Tibial artery (tissue), 4 donors: Measurements from ENCODE around the gene CASK.

Experiments used
- DNase-seq, 2 donors: peaks; one replicate each; pipeline ENCODE4 v3.0.0-alpha.2; 2019
- H3K27ac ChIP-seq, 2 donors: fragments of 200-600 bp; sonication (generic) in 1 of 2; 1 replicate in 1 of 2; 2 replicates in 1 of 2; pipeline ENCODE4 v1.5.1; 2018 to 2019; ENCODE audit warnings: mild to moderate bottlenecking in 1 of 2
- H3K27me3 ChIP-seq, 2 donors: fragments of 200-600 bp; sonication (generic) in 1 of 2; one replicate each; pipeline versions ENCODE4 v1.5.1 to v1.6.0; 2016 to 2019
- H3K36me3 ChIP-seq, 3 donors: fragments of 200-600 bp; sonication (generic) in 2 of 3; one replicate each; pipeline ENCODE4 v1.5.1; 2016 to 2019; ENCODE audit warnings: mild to moderate bottlenecking in 2 of 3
- H3K4me1 ChIP-seq, 4 donors: fragments of 200-600 bp; sonication (generic) in 2 of 4; 1 replicate in 3 of 4; 2 replicates in 1 of 4; pipeline ENCODE4 v1.5.1; 2016 to 2019
- H3K4me3 ChIP-seq, 2 donors: fragments of 200-600 bp; sonication (generic) in 1 of 2; 1 replicate in 1 of 2; 2 replicates in 1 of 2; pipeline ENCODE4 v1.5.1; 2018 to 2019; ENCODE audit warnings: mild to moderate bottlenecking in 2 of 2
- H3K9me3 ChIP-seq, 3 donors: fragments of 200-600 bp; sonication (generic) in 1 of 3; one replicate each; pipeline ENCODE4 v1.5.1; 2016 to 2019
- intact Hi-C: fragments of 100-400 bp; cut with DNase I; formaldehyde crosslinking; loops from one replicate; pipeline ENCODE4 v1.15.0; 2023; ENCODE audit warnings: low total_unique reads
- TF ChIP-seq, protein P1 (sequence below), 2 experiments: fragments of 200-600 bp in 1 of 2; fragments of 450-650 bp in 1 of 2; IDR thresholded peaks; one replicate each; pipeline ENCODE4 v1.5.1; 2017 to 2019; ENCODE audit warnings: antibody characterized with exemption in 2 of 2, mild to moderate bottlenecking in 1 of 2, moderate library complexity in 1 of 2

The CASK gene

DNA sequence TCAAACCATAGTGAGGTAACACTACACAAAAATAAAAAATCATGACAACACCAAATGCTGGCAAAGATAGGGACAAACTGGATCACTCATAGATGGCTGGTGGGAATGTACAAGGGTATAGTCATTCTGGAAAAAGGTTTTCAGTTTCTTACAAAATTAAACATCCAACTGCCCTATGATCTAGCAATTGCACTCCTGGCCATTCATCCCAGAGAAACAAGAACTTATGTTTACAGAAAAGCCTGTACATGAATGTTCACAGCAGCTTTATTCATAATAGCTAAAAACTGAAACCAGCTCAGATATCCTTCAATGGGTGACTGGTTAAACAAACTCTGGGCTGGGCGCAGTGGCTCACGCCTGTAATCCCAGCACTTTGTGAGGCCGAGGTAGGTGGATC, 432.9 kb downstream of the CASK start:
- TF ChIP-seq, protein P1, sequence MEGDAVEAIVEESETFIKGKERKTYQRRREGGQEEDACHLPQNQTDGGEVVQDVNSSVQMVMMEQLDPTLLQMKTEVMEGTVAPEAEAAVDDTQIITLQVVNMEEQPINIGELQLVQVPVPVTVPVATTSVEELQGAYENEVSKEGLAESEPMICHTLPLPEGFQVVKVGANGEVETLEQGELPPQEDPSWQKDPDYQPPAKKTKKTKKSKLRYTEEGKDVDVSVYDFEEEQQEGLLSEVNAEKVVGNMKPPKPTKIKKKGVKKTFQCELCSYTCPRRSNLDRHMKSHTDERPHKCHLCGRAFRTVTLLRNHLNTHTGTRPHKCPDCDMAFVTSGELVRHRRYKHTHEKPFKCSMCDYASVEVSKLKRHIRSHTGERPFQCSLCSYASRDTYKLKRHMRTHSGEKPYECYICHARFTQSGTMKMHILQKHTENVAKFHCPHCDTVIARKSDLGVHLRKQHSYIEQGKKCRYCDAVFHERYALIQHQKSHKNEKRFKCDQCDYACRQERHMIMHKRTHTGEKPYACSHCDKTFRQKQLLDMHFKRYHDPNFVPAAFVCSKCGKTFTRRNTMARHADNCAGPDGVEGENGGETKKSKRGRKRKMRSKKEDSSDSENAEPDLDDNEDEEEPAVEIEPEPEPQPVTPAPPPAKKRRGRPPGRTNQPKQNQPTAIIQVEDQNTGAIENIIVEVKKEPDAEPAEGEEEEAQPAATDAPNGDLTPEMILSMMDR (IDR thresholded peaks at IDR 0.05) = no peak
- no peak for DNase-seq
- intact Hi-C loops = no loop called here

DNA sequence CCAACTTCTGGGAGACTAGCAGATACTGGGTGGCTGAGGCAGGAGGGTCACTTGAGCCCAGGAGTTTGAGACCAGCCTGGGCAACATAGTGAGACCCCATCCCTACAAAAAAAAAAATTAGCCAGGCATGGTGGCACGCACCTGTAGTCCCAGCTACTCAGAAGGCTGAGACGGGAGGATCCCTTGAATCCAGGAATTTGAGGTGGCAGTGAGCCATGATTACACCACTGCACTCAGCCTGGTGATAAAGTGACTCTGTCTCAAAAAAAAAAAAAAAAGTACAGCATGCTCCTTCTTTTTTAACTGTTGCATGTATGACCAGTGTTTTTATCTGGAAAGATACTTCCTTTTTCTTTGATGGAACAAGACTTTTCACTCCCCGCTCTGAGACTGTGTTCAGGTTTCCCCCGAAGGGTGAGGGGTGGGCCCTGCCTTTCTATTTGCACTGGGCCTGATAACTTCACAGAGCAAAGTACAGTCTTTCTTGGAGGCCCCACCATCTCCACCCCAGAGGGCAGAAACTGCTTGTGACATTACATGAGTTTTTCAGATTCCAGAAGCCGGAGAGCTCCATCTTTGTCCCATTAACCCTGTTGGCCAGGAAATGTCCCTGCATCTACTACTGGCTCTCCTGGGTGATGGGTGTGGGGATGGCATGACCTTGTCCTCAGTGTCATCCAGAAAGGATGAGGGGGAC, 441.1 kb downstream of the CASK start:
- H3K9me3 ChIP-seq = peaks cover 0 to 22% (median 5%) of the 10 kb centered on the region in 3 donors
- TF ChIP-seq, protein P1 (IDR thresholded peaks at IDR 0.05) = no peak
- no peaks in the 10 kb centered on the region for H3K36me3 ChIP-seq
- no peaks in the 10 kb centered on the region for H3K27me3 ChIP-seq
- DNase-seq = no peak
- intact Hi-C loops = no loop called here
- H3K27ac ChIP-seq = no peak overlapping the region
- H3K4me3 ChIP-seq = no peak overlapping the region
- no peaks in the 10 kb centered on the region for H3K4me1 ChIP-seq

More for the DNA sequence above, 432.9 kb downstream of the CASK start:
- Histone ChIP-seq H3K4me1 (no peaks in the 10 kb centered on the region), H3K4me3 (no peak overlapping the region), H3K27ac (no peak overlapping the region), H3K36me3 (no peaks in the 10 kb centered on the region), H3K9me3 (peaks cover 0 to 5% (median 0%) of the 10 kb centered on the region in 3 donors), H3K27me3 (no peaks in the 10 kb centered on the region)

DNA sequence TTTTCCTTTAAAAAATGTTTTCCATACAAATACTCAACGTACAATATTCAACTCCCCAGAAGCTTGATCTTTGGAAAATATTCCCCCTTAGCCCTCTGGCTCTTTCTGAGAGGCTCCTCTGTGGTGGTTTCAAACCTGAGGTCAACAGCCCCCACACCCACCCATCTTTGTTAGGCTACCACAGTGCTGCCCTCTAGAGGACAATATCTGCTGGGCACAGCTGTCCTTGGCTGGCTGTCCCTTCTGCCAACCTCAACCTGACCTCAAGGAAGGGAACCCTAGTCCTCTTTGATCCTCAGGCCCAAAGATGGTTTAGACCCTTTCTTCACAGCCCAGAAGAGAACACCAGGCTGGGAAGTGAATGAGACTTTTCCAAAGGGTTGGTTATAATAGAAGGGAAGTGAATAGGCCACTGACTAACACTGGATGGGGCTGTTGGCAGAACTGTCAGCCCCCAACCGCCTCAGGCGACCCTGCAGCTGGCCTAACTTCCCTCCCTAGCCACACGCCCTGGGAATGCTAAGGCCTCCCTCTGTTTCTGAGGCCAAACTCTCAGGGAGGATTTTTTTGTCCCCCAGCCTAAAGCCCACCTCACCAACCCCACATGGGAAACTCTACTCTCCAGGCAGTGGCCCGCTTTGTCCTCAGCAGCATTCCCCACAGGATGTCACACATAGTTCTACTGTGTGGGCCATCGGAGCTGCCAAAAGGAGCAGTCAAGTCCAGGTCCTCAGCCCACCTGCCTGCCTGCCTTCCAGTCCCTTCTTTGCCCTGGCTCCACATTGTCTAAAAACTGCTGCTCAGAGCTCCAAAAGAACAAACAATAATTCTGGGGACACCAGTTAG, 441.9 kb downstream of the CASK start:
- no peak for DNase-seq
- H3K4me3 ChIP-seq = no peak overlapping the region
- H3K27me3 ChIP-seq = no peaks in the 10 kb centered on the region
- TF ChIP-seq, protein P1 (IDR thresholded peaks at IDR 0.05) = no peak
- H3K4me1 ChIP-seq = no peaks in the 10 kb centered on the region
- intact Hi-C loops = no loop called here
- no peak overlapping the region for H3K27ac ChIP-seq
- H3K36me3 ChIP-seq = no peaks in the 10 kb centered on the region
- H3K9me3 ChIP-seq = peaks cover 0 to 18% (median 5%) of the 10 kb centered on the region in 3 donors

DNA sequence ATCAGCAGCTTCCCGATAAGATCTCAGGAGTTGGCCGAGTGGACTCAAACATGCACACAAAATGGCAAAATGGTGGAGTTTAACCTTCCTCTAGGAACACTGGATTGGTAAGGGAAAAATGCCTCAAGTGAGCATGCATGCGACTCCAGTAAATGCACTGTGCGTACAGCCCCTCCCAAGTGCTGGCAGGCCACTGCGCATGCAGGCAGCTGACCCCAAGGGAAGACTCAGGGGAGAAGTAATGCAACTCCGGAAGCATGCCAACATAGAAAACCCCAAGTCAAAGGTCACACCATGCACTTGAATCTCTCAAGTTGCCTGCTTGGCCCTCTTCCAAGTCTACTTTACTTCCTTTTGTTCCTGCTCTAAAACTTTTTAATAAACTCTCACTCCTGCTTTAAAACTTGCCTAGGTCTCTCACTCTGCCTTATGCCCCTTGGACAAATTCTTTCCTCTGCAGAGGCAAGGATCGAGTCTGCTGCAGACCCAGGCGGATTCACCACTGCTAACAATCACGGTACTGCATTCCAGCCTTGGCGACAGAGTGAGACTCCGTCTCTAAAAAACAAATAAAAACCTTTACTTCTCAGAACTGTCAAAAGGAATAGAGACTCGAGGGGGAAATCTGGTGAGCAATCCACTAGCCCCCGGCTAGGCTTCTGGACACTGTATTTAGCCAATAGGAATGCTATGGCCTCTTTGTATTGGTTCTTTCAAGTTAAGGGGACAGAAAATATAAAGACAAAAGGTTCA, 442.7 kb downstream of the CASK start:
- no peak overlapping the region for H3K4me3 ChIP-seq
- H3K9me3 ChIP-seq = peaks cover 0 to 18% (median 5%) of the 10 kb centered on the region in 3 donors
- no peaks in the 10 kb centered on the region for H3K36me3 ChIP-seq

DNA sequence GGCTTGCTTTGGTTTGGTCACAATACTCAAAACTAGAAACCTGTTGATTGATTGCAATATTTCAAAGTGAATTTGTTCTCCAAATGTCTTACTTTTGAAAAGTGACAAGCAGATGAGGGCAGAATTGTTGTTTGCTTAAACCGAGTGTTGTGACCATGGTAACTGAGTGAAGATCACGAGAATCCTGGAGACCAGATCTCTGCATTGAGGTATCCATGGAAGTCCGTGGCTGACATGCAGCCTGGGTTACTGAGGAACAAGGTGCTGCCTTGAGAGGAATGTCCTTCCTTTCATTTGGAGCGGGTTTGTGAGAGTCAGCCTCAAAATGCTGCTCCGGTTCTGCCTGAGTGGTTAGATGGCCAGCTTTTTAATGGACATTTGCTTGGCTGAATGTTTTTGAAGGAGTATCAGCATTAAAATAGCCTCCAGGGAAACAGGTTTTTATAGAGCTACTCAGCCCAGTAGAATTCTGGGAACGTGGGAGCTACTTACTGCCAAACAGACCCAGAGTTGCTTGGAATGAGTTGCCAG, 444.9 kb downstream of the CASK start:
- intact Hi-C loops = no loop called here
- Histone ChIP-seq H3K27ac (peak overlapping the region; percentile 22 to 37), H3K36me3 (no peaks in the 10 kb centered on the region), H3K4me3 (no peak overlapping the region), H3K27me3 (no peaks in the 10 kb centered on the region), H3K4me1 (no peaks in the 10 kb centered on the region), H3K9me3 (peaks cover 0 to 18% (median 5%) of the 10 kb centered on the region in 3 donors)
- DNase-seq = no peak
- TF ChIP-seq, protein P1 (IDR thresholded peaks at IDR 0.05) = no peak

More for the DNA sequence above, 442.7 kb downstream of the CASK start:
- TF ChIP-seq, protein P1 (IDR thresholded peaks at IDR 0.05) = no peak
- H3K4me1 ChIP-seq = no peaks in the 10 kb centered on the region
- H3K27me3 ChIP-seq = no peaks in the 10 kb centered on the region
- no peak overlapping the region for H3K27ac ChIP-seq
- intact Hi-C loops = no loop called here
- no peak for DNase-seq
